Testis (tissue), 3 donors: ENCODE results near the gene SLC6A8. TPM values are rescaled to one million over a fixed set of nuclear protein-coding genes. Genes with fewer than 3 reads are reported as not detected.
"Not testable (repeated sequence)": the region's sequence is repeated elsewhere in the genome, so short reads cannot be mapped to it uniquely, and the experiment has no call there.

ENCODE experiments used
- DNase-seq: peaks from one replicate; pipeline ENCODE4 v3.0.0-alpha.2; 2019
- H3K27ac ChIP-seq, 2 donors: fragments of 200-600 bp; sonication (generic); one replicate each; pipeline ENCODE4 v1.5.1; 2019
- H3K27me3 ChIP-seq: fragments of 200-600 bp; sonication (generic); one replicate; pipeline ENCODE4 v1.5.1; 2019
- H3K36me3 ChIP-seq: fragments of 200-600 bp; sonication (generic); one replicate; pipeline ENCODE4 v1.5.1; 2017; ENCODE audit warnings: low read depth; ENCODE audit errors: missing control alignments
- H3K4me1 ChIP-seq: fragments of 200-600 bp; sonication (generic); one replicate; pipeline ENCODE4 v1.5.1; 2019
- H3K4me3 ChIP-seq, 2 donors: fragments of 200-600 bp; sonication (generic); one replicate each; pipeline ENCODE4 v1.5.1; 2017 to 2019
- H3K9me3 ChIP-seq: fragments of 200-600 bp; sonication (generic); one replicate; pipeline ENCODE4 v1.5.1; 2017
- POLR2A ChIP-seq: fragments of 450-650 bp; IDR thresholded peaks from one replicate; pipeline ENCODE4 v1.6.1; 2017; ENCODE audit warnings: antibody characterized with exemption, mild to moderate bottlenecking, moderate library complexity
- WGBS, 2 donors: methylation state at CpG; one replicate each; pipeline ENCODE4 v1.1.5; 2018; 5-methylcytosine and 5-hydroxymethylcytosine counted together
- intact Hi-C: fragments of 100-400 bp; cut with DNase I; formaldehyde crosslinking; loops from one replicate; pipeline ENCODE4 v1.15.1; 2023; ENCODE audit warnings: low total_unique reads
- polyA plus RNA-seq: library from polyadenylated mRNA; stranded (reverse); fragments of 350-450 nt; fragmentation: Illumina TruSeq; extraction: RNeasy Lipid Tissue Mini Kit (QIAGEN cat#74804); gene quantifications from one replicate; pipeline ENCODE4 v1.2.3, GENCODE V29; 2014; ENCODE audit warnings: low read depth, low replicate concordance; ENCODE audit not compliant: insufficient read depth
- total RNA-seq, 2 donors: library from RNA; depleted of rRNA; stranded (reverse); fragments of >200 nt; gene quantifications; one replicate each; pipeline ENCODE4 v1.2.3, GENCODE V29; 2016
- TF ChIP-seq, protein P1 (sequence below), 3 experiments: fragments of 450-650 bp in 2 of 3; fragments of 200-600 bp in 1 of 3; sonication (generic) in 1 of 3; IDR thresholded peaks; one replicate each; pipeline ENCODE4 v1.5.1; 2016 to 2019; ENCODE audit warnings: antibody characterized with exemption in 3 of 3, mild to moderate bottlenecking in 2 of 3, moderate library complexity in 1 of 3

SLC6A8 gene
- total and polyA plus RNA-seq, 3 donors from 2014 or later: 73.5 to 107 (median 91.3) TPM

DNA sequence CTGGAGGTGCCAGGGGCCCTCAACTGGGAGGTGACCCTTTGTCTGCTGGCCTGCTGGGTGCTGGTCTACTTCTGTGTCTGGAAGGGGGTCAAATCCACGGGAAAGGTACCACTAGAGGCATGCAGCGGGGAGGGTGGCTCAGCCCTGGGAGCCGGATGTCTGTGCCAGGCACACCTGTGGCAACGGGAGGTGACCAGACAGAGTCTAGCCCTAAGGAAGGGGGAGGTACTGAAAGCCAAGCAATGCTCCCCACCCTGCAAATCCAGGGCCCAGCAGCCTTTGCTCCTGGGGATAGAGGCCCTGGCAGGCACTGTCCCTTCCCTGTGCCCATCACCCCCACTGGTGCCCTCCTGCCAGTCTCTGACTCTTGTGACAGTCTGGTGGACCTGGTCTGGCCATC, 4.3 kb downstream of the SLC6A8 start:
- no peak for TF ChIP-seq POLR2A
- TF ChIP-seq, protein P1, sequence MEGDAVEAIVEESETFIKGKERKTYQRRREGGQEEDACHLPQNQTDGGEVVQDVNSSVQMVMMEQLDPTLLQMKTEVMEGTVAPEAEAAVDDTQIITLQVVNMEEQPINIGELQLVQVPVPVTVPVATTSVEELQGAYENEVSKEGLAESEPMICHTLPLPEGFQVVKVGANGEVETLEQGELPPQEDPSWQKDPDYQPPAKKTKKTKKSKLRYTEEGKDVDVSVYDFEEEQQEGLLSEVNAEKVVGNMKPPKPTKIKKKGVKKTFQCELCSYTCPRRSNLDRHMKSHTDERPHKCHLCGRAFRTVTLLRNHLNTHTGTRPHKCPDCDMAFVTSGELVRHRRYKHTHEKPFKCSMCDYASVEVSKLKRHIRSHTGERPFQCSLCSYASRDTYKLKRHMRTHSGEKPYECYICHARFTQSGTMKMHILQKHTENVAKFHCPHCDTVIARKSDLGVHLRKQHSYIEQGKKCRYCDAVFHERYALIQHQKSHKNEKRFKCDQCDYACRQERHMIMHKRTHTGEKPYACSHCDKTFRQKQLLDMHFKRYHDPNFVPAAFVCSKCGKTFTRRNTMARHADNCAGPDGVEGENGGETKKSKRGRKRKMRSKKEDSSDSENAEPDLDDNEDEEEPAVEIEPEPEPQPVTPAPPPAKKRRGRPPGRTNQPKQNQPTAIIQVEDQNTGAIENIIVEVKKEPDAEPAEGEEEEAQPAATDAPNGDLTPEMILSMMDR (IDR thresholded peaks at IDR 0.05): no peak
- intact Hi-C loops: no loop called here
- 50% methylated on average over 1 of the region's 4 CpGs; no CpG with 5 or more reads in 1 of the 2 donors for WGBS, 2 donors
- no peaks in the 10 kb centered on the region for H3K27me3 ChIP-seq
- H3K27ac ChIP-seq: no peak overlapping the region
- H3K4me1 ChIP-seq: no peaks in the 10 kb centered on the region
- H3K36me3 ChIP-seq: no peaks in the 10 kb centered on the region
- no peak for DNase-seq
- H3K9me3 ChIP-seq: no peaks in the 10 kb centered on the region
- no peak overlapping the region for H3K4me3 ChIP-seq

- no peak for TF ChIP-seq POLR2A
- TF ChIP-seq, protein P1 (IDR thresholded peaks at IDR 0.05): no peak
- Histone ChIP-seq H3K4me3 (no peak overlapping the region), H3K36me3 (no peaks in the 10 kb centered on the region), H3K27ac (no peak overlapping the region), H3K9me3 (no peaks in the 10 kb centered on the region), H3K27me3 (no peaks in the 10 kb centered on the region), H3K4me1 (no peaks in the 10 kb centered on the region)
- WGBS, 2 donors: 57 to 82% methylated on average over 14 to 16 of the region's 24 CpGs
- intact Hi-C loops: no loop called here
- DNase-seq: no peak
Measured at GRCh38 chrX:153692611-153693156, 5.0 kb downstream of the SLC6A8 start.

DNA sequence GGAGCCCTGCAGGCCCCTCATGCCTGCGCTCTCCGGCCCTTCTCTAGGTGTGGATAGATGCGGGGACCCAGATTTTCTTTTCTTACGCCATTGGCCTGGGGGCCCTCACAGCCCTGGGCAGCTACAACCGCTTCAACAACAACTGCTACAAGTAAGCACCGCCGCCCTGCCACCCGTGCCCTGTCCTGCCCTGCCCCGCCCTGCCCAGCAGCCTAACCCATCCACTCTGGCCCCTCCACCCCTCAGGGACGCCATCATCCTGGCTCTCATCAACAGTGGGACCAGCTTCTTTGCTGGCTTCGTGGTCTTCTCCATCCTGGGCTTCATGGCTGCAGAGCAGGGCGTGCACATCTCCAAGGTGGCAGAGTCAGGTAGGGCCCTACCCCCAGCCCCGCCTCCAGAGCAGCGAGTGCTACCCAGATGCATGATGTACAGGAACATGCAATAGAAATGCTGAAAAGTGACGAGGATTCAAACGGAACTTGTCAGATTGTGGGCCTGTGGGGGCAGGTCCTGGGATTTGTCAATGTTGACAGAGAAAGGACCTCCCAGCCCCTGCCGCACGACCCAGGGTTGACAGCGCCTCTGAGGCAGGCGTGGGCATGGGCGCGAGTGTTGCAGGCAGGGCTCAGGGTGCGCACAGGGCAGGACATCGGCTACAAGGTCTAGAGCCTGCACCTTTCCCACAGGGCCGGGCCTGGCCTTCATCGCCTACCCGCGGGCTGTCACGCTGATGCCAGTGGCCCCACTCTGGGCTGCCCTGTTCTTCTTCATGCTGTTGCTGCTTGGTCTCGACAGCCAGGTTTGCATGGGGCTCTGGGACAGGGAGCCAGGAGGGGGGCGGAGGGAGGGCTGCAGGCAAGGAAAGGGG, 5.7 kb downstream of the SLC6A8 start:
- no peak for DNase-seq
- no peak for TF ChIP-seq POLR2A
- TF ChIP-seq, protein P1 (IDR thresholded peaks at IDR 0.05): no peak
- H3K4me3 ChIP-seq: no peak overlapping the region
- H3K4me1 ChIP-seq: no peaks in the 10 kb centered on the region
- H3K36me3 ChIP-seq: no peaks in the 10 kb centered on the region
- WGBS, 2 donors: 77% methylated on average over 23 of the region's 31 CpGs; no CpG with 5 or more reads in 1 of the 2 donors
- H3K9me3 ChIP-seq: no peaks in the 10 kb centered on the region
- intact Hi-C loops: no loop called here
- H3K27me3 ChIP-seq: no peaks in the 10 kb centered on the region
- no peak overlapping the region for H3K27ac ChIP-seq

DNA sequence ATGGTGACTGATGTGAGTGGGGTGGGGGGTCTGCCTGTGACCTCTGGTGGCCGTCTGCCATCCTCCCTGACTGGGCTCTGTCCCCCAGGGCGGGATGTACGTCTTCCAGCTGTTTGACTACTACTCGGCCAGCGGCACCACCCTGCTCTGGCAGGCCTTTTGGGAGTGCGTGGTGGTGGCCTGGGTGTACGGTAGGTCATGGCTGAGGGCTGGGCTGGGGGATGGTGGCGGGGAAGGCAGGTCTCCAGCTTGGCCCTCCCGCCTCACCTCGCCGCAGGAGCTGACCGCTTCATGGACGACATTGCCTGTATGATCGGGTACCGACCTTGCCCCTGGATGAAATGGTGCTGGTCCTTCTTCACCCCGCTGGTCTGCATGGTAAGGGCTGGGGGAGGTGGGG, 6.5 kb downstream of the SLC6A8 start:
- H3K4me1 ChIP-seq, intact Hi-C loops, H3K36me3 ChIP-seq, H3K27ac ChIP-seq, H3K27me3 ChIP-seq, DNase-seq, H3K9me3 ChIP-seq, H3K4me3 ChIP-seq: not testable (repeated sequence)
- 93% methylated on average over 9 of the region's 16 CpGs; no CpG with 5 or more reads in 1 of the 2 donors for WGBS, 2 donors

- H3K36me3 ChIP-seq: no peaks in the 10 kb centered on the region
- H3K27ac ChIP-seq: no peak overlapping the region
- H3K4me3 ChIP-seq: no peak overlapping the region
- intact Hi-C loops: no loop called here
- 90% methylated on average over 12 of the region's 23 CpGs; no CpG with 5 or more reads in 1 of the 2 donors for WGBS, 2 donors
- no peaks in the 10 kb centered on the region for H3K4me1 ChIP-seq
- TF ChIP-seq, protein P1 (IDR thresholded peaks at IDR 0.05): no peak
- no peak for TF ChIP-seq POLR2A
- H3K9me3 ChIP-seq: no peaks in the 10 kb centered on the region
- no peak for DNase-seq
- H3K27me3 ChIP-seq: no peaks in the 10 kb centered on the region
Measured at GRCh38 chrX:153694687-153695270, 7.1 kb downstream of the SLC6A8 start.
